Measurements from ENCODE around the gene TTC7B. TPM values are rescaled to one million over a fixed set of nuclear protein-coding genes. Genes with fewer than 3 reads are reported as not detected.

Gene TTC7B
- total and polyA plus RNA-seq, 2 of the 8 experiments (the other 6 are each of a cell fraction or from before 2014, with no cell fraction given): 23.7 to 34.0 TPM

- ChIA-PET CTCF (ENCODE audit: partially characterized antibody) (interaction anchor here (0.8 to 1.7 kb wide), 8 partner anchors 13 to 416 kb away, joined by 3 to 5 read pairs (median 4); no protein-coding TSS in a partner anchor), POLR2A (ENCODE audit: partially characterized antibody) (interaction anchor here (0.9 kb wide), 1 partner anchor 178 kb away, joined by 3 read pairs; no protein-coding TSS in a partner anchor)
- H3K4ac ChIP-seq (replicated peaks; ENCODE audit: insufficient read length, low read depth, low read length): no peak overlapping the region
- H4K91ac ChIP-seq (replicated peaks; ENCODE audit: insufficient read length, low read length): no peak overlapping the region
- H4K20me1 ChIP-seq (replicated peaks in 1 of 2; ENCODE audit: control insufficient read depth in 1 of 2, insufficient read depth in 2 of 2, low read length in 2 of 2): no peaks in the 10 kb centered on the region
- H3K79me1 ChIP-seq (ENCODE audit: low read depth, low read length): no peaks in the 10 kb centered on the region
- no peak overlapping the region for H2AK5ac ChIP-seq (ENCODE audit: low read depth, low read length)
- no peaks in the 10 kb centered on the region for H3K23me2 ChIP-seq (ENCODE audit: low read depth, low read length)
- H3K36me3 ChIP-seq (ENCODE audit: control insufficient read depth in 2 of 4, insufficient read depth in 4 of 4, low read length in 3 of 4): no peaks in the 10 kb centered on the region
- H3K18ac ChIP-seq (ENCODE audit: extremely low read depth, low read length): no peak overlapping the region
- no peak overlapping the region for H3K4me3 ChIP-seq (ENCODE audit: extremely low read depth in 1 of 4, insufficient read depth in 2 of 4, low read depth in 3 of 4, low read length in 4 of 4)
- H3K23ac ChIP-seq (ENCODE audit: insufficient read length): no peak overlapping the region
- H4K8ac ChIP-seq (ENCODE audit: extremely low read depth, insufficient read depth, low read length): no peak overlapping the region
- FAIRE-seq: no peak
- no peaks in the 10 kb centered on the region for H3K79me2 ChIP-seq (ENCODE audit: control insufficient read depth in 1 of 2, insufficient read depth in 2 of 2, low read length in 2 of 2)
- no peaks in the 10 kb centered on the region for H3K4me1 ChIP-seq (replicated peaks in 1 of 4; ENCODE audit: control insufficient read depth in 3 of 4, insufficient read depth in 4 of 4, low read length in 3 of 4)
- no peak overlapping the region for H3K14ac ChIP-seq (ENCODE audit: insufficient read length)
- no peak overlapping the region for H2BK15ac ChIP-seq (ENCODE audit: low read length)
- H2AFZ ChIP-seq (ENCODE audit: low read length): no peak overlapping the region
- H3K27me3 ChIP-seq (replicated peaks in 1 of 4; ENCODE audit: control insufficient read depth in 3 of 4, extremely low read depth in 1 of 4, insufficient read depth in 3 of 4, low read length in 3 of 4): no peaks in the 10 kb centered on the region
- H2BK120ac ChIP-seq (replicated peaks; ENCODE audit: low read depth, low read length): no peak overlapping the region
- no peak overlapping the region for H4K5ac ChIP-seq (ENCODE audit: insufficient read length, low read depth, low read length)
- no peak overlapping the region for H3K9ac ChIP-seq (replicated peaks in 1 of 4; ENCODE audit: extremely low read depth in 1 of 4, low read depth in 3 of 4, low read length in 3 of 4)
- TF ChIP-seq KDM4A (IDR thresholded peaks at IDR 0.05; ENCODE audit: low read depth, low read length, severe bottlenecking) (no peak), RNF2 (IDR thresholded peaks at IDR 0.05; ENCODE audit: borderline replicate concordance, low read depth, low read length, missing control alignments, poor library complexity, severe bottlenecking) (no peak), NANOG (IDR thresholded peaks at IDR 0.05; ENCODE audit: insufficient read depth, low read depth, low read length, poor library complexity, severe bottlenecking) (no peak), CEBPB (IDR thresholded peaks at IDR 0.05; ENCODE audit: low read depth, low read length) (no peak), POU5F1 (IDR thresholded peaks at IDR 0.05; ENCODE audit: low read depth, low read length) (no peak), GTF2F1 (IDR thresholded peaks at IDR 0.05; ENCODE audit: borderline replicate concordance, low read depth, low read length) (no peak), BACH1 (IDR thresholded peaks at IDR 0.05; ENCODE audit: low read length) (no peak), TAF7 (optimal IDR thresholded peaks at IDR 0.05; ENCODE audit: borderline replicate concordance, low read depth, low read length) (no peak)
- DNase-seq (ENCODE audit: low read depth in 1 of 2, low spot score in 2 of 2): no peak
- 81% methylated on average over 9 of the region's 9 CpGs; no CpG with 5 or more reads in 1 of the 2 experiments for WGBS, 2 experiments (ENCODE audit: extremely low coverage in 1 of 2, insufficient coverage in 1 of 2, insufficient read length in 1 of 2, insufficient replicate concordance in 2 of 2, low coverage in 1 of 2, low lambda C conversion rate in 2 of 2, missing lambda C conversion rate in 1 of 2)
- H3K9me3 ChIP-seq (ENCODE audit: insufficient read depth in 2 of 2, low read depth in 1 of 2, low read length in 1 of 2): no peaks in the 10 kb centered on the region
- no peak overlapping the region for H3K27ac ChIP-seq (ENCODE audit: low read depth, low read length)
- H2BK12ac ChIP-seq (ENCODE audit: low read depth, low read length): no peak overlapping the region
- H3K56ac ChIP-seq (replicated peaks; ENCODE audit: insufficient read length, low read depth, low read length): no peak overlapping the region
- no peak overlapping the region for H2BK5ac ChIP-seq (ENCODE audit: low read depth, low read length)
- H2BK20ac ChIP-seq (ENCODE audit: low read length): no peak overlapping the region
- no peak overlapping the region for H3K4me2 ChIP-seq (ENCODE audit: insufficient read depth in 1 of 2, low read depth in 2 of 2, low read length in 2 of 2)
These were observed 111.4 kb downstream of the TTC7B start for GRCh38 chr14:90704738-90705392.
